Activated CD4-positive, alpha-beta T cell treated with anti-CD3 and anti-CD28 coated beads, Interleukin-10, Interleukin-2, amounts not matched to agents 100 ng/mL and 50 ng/mL, durations not matched to agents 16 hours and 8 hours (primary cell): ENCODE results near the gene OGT.
A peak's percentile ranks its signal among the peaks of the same experiment; 100 is the strongest.
"Not testable (repeated sequence)": the region's sequence is repeated elsewhere in the genome, so short reads cannot be mapped to it uniquely, and the experiment has no call there.

ENCODE experiments used
- DNase-seq: peaks from one replicate; pipeline ENCODE4 v3.0.0-alpha.2; 2020

OGT gene

DNA sequence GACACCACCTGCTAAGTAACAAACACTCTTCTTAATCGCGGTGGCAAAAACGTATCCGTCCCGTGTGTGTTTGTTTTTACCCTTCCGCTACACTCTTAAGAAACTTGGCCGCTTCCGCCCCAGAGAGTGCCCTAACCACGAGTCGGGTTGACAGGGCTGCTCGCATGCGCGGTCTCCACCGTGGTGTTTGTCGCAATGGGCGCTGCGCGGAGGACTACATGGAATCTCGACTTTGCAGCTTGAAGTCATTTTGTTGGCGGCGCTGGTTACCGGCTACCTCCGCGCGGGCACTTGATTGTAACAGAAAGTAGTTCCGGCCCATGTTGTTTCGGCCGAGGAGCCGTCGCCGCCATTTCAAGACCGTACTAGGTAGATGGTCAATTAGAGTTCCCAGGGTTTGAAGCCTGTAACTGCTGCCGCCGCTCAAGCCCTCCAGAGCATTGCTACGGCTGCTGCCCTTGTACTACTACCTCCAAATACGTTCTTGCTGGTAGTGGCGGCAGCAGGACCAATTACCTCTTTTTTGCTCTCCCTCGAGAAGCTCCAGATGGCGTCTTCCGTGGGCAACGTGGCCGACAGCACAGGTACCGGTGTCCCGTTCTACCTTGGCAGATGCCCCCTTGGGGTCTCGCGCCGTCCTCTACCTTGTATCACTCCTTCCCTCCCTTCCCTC is at the start of gene OGT:
Gene OGT, plus strand, starts transcription at position 352 of the 673 bp plus-strand sequence. Its CDS starts 196 bp downstream, at position 548.
- peak; percentile 95 for DNase-seq

DNA sequence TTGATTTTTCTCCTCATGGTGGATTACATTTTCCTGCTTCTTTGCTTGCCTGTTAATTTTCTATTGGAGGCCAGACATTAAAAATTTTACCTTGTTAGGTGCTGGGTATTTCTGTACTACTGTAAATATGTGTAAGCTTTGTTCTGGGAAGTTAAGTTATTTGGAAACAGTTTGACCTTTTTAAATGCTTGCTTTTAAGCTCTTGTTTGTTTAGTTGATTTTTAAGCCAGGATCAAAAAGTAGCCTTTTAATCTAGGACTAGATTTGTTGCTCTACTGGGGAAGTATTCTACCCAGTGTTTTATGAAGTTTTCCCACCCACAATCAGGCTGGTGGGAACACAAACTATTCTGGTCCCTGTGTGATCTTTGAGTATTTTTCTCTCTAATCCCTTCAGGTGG is 45.1 kb upstream of the OGT start:
- no peak for DNase-seq

DNA sequence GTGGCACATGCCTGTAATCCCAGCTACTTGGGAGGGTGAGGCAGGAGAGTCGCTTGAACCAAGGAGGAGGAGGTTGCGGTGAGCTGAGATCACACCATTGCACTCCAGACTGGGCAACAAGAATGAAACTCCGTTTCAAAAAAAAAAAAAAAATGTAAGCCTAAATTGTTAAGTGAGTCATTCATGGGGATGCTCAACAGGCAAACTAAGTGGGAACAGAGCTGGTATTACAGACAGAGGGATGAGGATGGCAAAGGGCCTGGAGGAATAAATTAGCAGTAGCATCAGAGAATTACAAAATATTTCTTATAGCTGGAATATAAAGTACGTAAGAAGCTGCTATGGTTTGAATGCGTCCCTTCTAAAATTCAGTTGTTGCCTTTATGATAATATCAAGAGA is 43.4 kb upstream of the OGT start:
- DNase-seq: no peak

DNA sequence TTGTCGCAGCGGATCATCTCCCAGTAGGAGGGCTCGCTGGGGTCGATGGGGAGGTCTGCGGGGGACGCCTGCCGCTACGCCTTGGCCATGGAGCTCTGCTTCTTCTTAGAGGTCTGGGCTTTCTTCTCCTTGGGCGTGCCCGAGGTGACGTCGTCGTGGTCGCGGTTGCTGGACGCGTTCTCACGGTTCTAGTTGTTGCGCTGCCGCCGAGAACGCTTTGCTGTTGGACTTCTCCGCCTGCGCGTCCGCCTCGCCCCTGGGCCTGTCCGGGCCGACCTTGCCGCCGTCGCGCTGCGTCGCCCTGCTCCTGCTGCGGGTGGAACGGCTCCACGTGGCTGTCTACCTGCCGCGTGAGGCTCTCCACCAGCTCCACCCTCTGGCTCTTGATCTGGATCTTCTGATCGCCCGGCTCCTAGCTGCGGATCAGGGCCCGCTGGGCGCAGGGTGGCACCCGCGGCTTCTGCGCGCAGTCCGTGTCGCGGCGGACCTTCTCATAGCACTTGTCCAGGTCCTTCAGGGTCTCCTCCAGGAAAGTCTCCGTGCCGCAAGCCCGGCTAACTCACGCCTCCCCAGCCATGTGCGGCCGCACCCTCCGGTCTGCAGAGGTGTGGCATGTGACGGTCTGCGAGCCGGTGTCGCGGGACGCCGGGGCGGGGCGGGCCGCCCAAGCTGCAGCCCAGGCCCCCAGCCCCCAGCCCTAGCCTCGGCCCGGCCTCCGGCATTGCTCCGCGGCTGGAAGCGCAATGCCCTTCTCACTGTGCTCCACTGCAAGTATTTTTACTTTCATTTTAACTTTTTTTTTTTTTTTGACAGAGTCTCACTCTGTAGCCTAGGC is 40.5 kb upstream of the OGT start:
- DNase-seq: peak; percentile 50

DNA sequence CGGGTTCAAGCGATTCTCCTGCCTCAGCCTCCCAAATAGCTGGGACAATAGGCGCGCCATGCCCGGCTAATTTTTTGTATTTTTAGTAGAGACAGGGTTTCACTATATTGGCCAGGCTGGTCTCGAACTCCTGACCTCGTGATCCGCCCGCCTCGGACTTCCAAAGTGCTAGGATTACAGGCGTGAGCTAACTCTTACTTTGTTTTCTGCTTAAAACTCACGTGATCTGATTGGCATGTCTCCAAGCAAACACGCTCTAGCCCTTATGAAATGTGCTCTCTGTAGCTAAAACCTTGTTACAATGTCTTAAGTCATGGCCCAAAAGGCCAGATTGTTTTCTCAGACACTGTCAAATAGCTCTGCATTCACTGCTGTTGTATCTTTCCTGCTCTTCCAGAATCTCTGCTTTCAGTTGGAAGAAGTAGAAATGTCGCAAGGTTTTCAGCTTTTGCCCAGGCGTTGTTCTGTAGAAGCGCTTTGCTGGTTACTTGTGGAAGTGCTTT is 39.7 kb upstream of the OGT start:
- DNase-seq: no peak

DNA sequence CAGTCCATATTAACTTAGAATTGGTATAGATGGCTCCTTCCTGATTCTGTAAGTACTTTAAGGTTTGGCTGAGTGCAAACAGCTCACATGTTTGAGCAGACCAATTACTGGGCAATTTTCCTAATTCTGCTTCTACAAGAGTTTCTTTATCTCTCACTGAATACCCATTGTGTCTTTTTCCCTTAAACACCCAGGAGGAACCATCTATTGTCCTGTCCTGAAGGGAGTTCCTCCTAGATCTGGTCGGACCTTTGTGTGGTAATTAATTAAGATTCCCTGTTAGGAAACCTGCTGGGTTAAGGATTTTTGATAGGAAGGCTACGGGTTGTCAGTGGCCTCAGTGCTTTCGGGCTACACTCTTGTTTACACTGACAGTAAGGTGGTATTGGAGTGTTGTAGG is 36.9 kb upstream of the OGT start:
- not testable (repeated sequence) for DNase-seq

DNA sequence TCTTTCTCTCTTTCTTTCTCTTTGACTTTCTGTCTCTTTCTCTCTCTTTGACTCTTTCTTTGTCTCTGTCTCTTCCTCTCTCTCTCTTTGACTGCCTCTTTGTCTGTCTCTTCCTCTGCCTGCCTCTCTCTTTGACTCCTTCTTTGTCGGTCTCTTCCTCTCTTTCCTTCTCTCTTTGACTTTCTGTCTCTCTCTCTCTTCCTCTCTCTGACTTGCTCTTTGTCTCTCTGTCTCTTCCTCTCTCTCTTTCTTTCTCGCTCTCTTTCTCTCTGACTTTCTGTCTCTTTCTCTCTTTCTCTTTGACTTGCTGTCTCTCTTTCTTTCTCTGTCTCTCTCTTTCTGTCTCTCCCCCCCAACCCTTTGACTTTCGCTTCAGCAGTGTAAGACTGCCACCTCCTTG is 36.4 kb upstream of the OGT start:
- no peak for DNase-seq

DNA sequence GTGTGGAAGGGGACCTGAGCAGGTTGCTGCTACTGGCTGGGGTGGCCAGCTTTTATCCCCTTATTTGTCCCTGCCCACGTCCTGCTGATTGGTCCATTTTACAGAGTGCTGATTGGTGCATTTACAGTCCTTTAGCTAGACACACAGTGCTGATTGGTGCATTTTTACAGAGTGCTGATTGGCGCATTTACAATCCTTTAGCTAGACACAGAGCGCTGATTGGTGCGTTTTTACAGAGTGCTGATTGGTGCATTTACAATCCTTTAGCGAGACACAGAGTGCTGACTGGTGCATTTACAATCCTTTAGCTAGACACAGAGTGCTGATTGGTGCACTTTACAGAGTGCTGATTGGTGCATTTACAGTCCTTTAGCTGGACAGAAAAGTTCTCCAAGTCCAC is 30.8 kb upstream of the OGT start:
- DNase-seq: not testable (repeated sequence)

DNA sequence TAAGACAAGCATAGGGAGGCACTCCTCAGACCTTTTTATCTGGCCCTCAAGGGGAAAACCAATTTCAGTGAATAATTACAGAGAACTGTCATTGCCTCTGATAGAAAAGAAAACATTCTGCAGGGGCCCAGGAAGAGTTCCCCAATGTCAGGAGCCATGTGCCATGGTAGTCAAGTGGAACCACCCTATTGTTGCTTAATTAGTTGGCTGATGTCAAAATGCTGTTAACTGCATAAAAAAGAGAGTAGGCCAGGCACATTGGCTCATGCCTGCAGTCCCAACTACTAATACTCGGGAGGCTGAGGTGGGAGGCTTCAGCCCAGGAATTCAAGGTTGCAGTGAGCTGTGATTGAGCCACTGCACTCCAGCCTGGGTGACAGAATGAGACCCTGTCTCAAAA is 28.6 kb upstream of the OGT start:
- DNase-seq: no peak

DNA sequence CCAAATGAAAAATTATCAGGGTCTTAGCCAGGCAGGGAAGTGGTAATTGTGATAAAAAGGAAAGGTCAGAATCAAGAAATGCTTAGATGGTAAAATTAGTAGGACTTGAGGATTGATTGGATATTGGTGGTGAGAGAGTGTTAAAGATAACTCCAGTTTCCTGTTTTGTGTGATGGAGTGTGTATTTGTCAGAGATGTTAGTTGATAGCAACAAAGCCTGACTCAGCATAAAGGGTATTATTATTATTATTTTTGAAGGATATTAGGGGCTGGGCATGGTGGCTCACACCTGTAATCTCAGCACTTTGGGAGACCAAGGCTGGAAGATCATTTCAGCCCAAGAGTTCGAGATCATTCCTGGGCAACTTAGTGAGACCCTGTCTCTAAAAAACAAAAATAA is 23.6 kb upstream of the OGT start:
- no peak for DNase-seq

DNA sequence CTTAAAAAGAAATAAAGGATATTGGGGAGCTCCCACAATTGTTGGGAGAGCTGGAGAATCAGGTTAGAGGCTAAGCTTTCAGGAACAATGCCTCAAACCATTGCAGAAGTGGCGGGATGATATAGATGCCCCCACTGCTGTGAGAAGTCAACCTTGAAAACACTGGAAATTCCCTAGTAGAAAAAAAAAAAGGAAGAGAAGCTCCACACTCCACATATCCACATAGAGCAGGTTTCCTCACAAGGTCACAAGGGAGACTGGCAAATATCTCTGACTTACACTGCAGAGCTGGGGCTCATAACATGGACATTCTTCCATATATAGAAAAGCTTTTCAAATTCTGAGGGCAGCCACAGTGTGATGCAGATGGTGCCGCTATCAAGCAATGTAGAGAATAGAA is 22.7 kb upstream of the OGT start:
- DNase-seq: no peak

DNA sequence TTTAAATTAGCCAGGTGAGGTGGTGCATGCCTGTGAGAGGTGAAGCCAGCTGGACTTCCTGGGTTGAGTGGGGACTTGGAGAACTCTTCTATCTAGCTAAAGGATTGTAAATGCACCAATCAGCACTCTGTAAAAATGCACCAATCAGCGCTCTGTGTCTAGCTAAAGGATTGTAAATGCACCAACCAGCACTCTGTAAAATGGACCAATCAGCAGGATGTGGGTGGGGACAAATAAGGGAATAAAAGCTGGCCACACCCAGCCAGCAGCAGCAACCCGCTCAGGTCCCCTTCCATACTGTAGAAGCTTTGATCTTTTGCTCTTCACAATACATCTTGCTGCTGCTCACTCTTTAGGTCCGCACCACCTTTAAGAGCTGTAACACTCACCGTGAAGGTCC is 19.2 kb upstream of the OGT start:
- not testable (repeated sequence) for DNase-seq

DNA sequence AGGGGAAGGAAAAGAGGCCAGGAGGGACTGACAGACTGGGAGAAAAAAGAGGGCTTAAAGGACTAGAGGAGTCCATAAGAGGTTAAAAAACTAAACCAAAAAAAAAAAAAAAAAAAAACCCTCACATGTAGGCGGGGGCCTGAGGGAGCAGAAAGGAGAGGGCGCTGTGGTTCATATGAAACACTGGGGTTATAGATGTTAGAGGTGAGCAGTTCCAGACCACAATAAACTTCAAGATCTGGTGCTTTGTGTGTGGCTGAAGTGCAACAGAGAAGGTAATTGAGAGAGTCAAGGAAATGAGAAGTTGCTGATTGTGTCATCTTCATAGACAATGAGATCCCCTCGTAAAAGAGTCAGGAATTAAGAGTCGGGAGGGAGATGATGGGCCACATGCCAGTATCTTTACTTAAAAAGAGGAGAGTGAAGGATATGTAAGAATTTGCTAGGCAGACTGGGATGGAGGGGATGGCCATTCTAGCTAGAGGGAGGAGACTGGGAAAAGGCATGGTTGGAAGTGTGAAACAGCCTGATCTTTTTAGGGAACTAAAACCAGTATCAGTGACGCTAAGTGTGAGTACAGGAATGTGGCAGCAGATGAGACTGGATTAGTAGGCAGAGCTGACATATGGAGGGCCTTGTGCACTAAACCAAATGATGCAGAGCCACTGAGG is 18.4 kb upstream of the OGT start:
- peak; percentile 18 for DNase-seq

DNA sequence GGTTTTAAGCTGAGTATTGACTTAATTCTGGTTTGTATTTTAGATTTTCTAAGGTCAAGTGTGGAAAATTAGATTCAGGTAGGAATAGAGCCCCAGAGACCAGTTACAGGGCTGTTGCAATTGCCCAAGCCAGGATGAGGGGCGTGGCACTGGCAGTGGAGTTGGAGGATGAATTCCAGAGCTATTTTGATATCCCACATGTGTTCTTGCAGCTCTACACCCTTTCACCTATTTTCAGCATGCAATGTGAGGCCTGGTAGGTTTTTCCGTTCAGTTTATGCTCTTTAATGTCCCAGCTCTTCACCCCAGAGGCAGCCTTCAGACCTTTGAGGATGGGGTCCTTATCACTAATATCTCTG is 17.9 kb upstream of the OGT start:
- DNase-seq: no peak

DNA sequence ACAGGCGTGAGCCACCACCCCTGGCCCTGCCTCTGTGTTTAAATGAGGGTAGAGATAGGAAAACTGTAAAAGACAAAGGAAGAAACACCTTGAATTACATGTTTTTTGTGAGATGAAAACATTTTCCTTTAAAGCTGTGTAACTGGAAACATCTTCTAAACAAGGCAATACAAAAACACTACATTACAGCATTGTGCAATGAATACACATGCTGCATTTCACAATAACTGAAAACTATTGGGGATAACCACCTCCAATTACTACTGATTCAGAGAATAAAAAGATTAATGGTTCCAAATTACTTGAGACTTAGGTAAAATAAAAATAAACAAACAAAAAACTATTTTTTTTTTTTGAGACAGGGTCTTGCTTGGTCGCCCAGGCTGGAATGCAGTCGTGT is 7.6 kb upstream of the OGT start:
- no peak for DNase-seq

DNA sequence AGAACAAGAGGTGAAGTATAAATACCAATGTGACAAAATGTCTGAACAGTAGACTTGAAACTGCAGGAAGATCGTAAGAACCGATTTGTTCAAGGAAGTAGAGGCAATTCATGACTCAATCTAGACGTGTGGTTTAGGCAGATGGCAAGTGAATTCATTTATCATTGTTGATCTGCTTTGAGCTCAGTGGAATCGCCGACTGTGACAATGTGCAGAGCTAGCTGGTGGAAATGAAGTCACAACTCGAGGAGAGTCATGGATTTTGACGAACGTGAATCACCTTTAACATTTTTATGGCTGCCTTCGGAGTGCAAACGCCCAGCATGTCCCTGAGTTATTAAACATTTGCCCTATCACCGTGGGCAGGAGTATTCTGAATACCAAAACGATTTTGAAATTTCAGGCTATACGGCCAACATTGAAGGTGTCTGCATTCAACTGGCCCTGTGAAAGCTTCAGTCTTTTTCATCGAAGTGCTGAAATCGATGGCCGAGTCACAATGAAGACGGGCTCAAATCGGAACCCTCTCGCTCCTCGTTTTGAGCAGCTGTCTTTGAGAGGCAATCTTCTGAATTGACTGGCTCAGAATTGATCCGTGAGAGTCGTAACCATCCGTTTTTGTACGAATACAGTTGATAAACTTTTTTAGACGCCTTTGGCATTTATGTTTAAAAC is 689 bp upstream of the OGT start:
- DNase-seq: peak; percentile 86

DNA sequence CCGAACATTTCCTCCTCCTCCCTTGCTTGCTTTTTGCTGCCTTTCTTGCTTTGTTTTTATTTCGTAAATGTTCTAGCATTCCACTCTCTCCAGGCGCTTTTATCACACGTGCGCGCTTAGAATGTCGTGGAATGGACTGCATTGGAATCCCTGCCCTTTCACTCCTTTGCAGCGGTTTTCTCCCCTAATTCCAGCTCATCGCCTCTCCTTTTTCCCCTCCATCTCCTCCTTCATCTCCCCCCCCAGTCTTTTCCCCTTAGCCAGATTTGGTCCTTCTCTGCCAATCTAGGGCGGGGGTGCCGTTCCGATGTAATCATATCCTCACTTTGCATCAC is 579 bp downstream of the OGT start:
- DNase-seq: no peak

DNA sequence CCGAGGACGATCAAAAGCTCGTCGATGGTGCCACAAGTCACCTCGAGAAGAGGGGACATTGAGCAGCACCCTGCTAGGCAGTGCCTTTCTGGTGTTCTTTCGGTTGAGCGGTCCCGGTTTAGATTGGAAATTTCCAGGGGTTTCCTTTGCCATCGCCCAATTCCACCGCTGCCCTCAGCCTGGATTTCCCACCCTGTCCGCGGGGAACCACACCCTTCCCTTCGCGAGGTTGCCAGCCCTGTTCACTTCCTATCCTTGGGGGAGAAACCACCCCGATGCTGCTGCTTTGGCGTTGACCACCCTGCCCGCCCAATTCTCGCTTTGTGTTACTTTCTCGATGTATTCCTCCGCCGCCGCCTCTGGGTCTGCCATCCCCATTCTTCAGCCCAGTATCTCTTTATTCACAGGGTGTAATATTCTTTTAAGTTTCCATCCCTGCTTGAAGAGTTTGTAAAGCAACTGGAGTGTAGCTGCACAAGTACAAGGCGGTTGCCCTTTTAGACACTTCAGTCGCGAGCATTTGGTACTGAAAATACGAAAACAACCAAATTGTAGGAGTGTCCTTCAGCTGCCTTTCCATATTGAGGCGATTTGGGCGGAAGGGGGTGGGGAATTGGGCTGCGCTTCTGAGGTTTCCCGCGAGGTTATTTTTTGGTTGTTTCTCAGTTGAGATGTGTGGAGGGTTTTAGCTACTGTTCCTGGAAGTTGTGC is 1.1 kb downstream of the OGT start:
- DNase-seq: peak; percentile 77

DNA sequence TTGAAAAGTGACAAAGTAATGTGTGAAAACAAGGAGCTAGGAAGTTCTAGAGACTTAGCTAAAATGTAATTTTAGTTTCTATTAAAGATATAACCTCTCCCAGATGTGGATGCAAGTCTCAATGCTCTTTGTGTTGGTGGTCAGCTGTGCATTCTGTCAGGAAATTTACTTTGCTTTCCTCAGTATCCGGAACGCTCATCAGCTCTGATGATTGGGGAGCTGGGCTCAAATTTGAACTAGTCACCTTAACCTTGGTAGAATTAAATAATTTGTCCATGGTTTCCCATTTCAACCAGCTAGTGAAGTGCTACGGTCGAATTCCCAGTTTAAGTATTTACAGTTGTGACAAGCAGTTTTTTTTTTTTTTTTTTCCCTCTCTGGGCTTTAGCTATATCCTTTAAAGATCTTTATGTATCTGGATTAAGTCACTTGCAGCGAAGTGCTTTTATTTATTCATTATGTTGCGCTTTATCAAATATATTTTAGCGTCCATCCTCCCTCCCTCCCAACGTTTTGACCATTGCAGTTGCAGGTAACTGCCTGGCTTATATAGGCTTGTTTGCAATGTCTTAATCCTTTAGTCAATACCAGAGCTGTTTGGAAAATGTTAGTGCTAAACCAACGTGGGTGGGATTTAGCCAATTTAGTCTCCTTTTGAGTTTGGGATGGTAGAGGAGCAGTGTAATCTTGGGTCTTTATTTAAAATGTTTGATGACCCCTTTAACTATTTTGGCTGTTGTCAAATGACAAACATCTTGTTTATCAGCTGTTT is 2.1 kb downstream of the OGT start:
- no peak for DNase-seq

DNA sequence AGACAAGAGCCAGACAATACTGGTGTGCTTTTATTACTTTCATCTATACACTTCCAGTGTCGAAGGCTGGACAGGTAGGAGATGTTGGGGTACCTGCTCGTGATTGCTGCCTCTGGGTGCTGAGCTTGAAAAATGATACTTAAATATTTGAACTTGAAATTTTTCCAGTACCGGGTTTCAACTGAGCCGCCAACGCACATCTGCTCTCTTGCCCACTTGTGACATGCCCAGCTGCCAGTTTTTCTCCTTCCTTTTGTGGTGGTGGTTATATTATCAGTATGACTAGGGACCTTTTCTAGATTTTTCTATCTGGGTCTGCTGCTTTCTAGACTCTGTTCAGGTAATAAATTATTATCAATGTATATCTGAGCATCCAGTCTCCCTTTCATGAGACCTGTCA is 3.4 kb downstream of the OGT start:
- DNase-seq: peak; percentile 61

DNA sequence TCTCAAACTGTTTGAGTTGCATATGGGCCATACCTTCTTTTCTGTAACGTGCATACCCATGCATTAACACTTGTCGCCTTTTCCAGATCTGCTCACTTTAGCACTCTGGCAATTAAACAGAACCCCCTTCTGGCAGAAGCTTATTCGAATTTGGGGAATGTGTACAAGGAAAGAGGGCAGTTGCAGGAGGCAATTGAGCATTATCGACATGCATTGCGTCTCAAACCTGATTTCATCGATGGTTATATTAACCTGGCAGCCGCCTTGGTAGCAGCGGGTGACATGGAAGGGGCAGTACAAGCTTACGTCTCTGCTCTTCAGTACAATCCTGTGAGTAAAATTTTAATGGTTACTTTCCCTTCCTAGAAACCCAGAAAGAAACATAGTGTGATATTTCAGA is 4.8 kb downstream of the OGT start:
- DNase-seq: no peak

DNA sequence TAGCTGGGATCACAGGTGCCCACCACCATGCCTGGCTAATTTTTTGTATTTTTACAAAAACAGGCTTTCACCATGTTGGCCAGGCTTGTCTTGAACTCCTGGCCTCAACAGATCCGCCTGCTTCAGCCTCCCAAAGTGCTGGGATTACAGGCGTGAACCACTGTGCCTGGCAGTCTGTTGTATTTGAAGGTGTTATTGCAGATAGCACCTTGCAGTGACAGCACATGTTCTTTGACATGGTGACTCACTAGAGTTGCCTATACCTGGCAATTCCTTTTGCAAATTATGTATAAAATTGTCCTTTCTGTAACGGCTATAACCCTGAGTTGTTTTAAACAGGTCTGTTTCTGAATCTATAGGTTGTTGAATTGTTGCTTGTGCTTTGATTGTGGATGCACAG is 7.9 kb downstream of the OGT start:
- DNase-seq: no peak
